ENCODE results near the gene RIPK3.
"Not testable (repeated sequence)": the region's sequence is repeated elsewhere in the genome, so short reads cannot be mapped to it uniquely, and the experiment has no call there.

The RIPK3 gene

DNA sequence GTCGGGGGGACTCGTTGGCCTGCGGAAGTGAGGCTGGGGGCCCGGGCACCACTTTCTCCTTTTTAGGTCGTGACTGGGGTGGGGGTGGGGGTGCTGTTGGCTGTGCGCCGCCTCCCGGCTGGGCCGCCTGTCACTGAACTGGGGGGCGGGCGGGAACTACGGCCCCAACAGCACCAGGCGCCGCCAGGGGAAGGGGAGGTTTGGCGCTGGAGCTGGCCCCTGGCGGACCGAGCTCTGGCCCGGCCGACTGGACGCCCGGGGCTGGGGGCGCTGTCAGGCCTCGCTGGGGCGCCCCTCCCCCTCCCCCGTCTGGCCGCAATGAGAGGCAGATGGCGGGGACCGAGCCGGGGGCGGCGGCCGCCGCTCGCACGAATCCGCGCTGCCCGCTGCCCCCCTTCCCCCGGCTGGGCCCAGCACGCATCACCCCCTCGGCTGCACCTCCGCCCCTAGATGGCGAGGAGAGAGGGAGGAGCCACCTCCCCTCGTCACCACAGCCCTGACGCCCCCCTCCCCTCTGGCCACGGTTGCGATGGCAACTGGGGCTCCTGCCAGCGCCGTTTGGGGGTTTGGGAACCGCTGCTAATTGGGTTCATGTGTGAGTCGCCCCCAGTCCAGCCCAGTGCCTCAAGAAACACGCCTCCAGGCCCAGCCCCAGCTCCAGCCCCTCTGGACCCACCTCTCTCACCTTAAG is 28.9 kb upstream of the RIPK3 start:
- DNase-seq: peak; percentile 21

DNA sequence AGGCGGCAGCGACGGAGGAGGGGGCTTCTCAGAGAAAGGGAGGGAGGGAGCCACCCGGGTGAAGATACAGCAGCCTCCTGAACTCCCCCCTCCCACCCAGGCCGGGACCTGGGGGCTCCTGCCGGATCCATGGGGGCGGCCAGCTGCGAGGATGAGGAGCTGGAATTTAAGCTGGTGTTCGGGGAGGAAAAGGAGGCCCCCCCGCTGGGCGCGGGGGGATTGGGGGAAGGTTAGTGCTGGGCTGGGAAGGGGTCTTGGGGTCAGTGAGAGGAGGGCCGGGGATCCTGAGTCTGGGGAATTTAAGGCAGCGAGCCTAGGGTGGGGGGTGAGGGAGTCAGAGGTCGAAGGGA is 28.4 kb upstream of the RIPK3 start:
- DNase-seq: no peak

DNA sequence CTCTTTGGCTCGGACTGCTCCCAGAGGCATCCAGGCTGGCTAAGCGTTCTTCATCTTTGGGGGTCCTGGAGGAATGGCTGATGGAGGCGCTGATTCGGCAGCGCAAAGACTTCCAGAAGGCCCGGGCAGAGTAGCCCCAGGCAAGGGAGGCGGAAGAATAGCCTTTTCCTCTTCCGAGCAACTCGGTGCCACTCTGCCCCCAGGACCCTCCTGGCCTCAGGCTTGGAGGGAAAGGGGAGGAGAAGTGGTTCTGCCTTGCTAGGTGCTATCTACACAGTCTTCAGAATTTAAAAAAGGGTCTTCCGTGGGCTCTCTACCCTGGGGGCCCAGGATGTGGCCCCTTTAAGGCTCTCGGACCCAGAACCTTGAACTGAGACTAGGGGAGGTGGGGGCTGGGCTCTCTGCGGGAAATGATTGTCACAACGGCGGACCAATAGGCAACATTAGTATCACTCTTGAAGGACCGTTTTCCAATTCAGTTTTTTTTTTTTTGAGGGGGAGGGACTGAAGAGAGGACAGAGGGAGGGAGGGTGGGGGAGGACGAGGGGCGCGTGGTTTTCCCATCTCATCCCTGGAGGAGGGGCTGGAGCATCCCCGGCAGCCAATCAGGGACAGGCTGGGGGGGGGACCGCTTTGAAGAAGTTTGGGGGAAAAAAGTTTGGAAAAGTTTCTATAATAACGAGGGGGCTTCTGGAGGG is 27.9 kb upstream of the RIPK3 start, which contains the start of gene NFATC4:
Gene NFATC4, plus strand, starts transcription at position 671 of the 698 bp plus-strand sequence. CDS start 157 bp downstream, outside the sequence.
- DNase-seq: no peak

DNA sequence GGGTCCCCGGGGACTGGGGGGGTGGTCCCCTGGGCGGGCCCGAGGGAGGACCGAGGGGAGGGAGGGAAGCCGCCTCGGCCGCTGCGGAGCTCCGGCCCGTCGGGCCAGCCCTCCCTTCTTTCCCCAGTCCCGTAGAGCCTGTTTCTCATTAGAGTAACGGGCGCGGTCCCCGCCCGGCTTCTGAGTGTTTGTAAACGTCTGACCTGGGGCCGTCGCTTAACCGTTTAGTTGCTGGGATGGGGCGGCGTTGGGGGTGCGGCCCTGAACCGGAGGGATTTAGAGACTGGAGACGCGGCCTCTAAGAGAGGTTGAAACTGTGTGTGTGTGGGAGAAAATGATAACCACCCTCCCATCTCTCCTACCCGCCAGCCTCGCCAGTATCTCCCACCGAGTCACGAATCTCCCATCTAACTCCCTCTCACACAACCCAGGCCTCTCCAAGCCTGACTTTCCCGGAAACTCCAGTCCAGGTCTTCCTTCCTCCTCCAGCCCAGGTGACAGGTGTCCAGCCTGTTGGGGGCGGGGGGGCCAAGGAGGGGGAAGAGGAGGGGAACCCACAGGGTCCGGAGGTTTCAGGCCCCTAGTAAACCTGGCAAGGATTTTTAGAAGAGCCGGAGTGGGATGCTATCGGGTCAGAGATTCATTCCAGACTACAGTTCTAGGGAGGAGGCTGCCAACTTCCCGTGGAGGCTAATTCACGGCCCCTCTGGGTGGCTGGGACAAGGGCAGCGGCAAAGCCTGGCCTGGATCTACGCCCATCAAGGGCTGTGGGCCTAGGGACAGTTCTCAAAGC is 27.1 kb upstream of the RIPK3 start:
- peak; percentile 4 for DNase-seq

DNA sequence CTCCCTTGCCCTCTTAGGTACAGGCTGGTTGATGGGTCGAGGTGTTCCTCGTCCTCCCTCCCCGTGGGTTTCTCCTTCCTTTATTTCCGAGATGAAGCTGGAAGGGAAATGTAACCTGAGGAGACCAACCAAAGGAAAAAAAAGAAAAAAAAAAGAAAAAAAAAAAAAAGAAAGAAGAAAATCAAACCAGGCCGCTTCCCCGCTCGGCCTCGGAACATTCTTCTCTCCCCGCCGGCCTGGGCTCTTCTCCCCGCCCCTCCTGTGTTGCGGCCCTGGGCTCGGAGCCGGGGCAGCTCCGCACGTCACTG is 26.6 kb upstream of the RIPK3 start:
- DNase-seq: no peak

DNA sequence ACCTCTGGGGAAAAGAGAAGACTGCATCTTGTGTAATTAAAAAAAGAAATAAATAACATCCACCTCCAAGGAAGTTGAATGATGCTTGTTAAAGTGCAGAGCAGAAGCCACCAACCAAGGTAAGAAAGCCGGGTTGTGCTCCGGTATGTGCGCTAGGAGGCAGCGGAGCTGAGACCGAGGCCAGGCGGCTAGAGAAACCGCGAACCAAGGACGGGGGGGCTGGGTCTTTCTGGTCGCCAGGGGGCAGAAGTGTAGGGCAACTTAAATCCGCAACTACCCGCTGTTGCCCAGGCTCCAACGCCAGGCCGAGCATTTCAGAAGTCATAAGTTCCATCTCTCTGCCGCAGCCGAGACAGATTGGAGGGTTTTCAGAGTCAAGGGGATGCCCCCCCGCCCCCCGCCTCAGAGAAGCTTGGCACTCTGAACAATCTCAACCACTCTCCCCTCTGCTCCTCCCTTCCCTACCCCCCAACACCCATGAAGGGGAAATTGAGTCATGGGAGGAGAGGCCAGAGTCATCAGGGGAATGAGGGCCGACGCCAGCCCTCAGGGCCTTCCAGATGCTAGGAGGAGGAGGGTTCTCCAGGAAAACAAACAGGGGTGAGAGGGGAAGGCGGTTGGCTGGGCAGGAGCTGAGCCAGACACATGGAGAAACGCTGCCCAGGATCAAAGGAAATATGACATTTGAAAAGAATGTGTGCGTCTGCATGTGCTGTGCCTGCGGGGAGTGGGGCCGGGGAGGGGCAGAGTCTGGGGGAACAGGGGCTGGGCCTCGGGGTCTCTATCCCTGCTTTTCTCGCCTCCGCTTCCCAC is 26.0 kb upstream of the RIPK3 start:
- DNase-seq: peak; percentile 35

DNA sequence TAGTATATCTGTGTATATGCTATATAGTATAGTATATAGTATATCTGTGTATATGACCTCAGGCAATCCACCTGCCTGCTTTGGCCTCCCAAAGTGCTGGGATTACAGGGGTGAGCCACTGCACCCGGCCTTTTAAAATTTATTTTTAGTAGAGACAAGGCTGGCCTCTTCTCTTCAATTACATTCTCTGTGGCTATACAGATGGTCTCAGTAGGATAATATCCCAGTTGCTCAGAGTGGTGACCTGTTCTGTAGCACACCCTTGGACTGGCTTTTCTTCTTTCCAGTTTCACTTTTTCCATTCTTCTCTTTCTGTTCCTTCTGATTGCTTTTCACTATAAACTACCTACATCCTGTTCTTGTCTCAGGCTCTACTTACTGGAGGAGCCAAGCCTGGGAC is 25.1 kb upstream of the RIPK3 start:
- no peak for DNase-seq

DNA sequence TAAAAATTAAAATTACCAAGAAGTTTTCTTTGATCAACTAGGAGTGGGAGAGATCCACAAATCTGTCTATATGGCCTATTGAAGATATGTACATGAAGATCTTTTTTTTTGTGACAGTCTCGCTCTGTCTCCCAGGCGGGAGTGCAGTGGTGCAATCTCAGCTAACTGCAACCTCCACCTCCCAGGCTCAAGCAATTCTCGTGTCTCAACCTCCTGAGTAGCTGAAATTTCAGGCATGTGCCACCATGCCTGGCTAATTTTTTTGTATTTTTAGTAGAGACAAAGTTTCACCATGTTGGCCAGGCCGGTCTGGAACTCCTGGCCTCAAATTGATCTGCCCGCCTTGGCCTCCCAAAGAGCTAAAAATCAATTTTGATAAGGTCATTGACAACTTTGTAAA is 23.6 kb upstream of the RIPK3 start:
- DNase-seq: no peak

DNA sequence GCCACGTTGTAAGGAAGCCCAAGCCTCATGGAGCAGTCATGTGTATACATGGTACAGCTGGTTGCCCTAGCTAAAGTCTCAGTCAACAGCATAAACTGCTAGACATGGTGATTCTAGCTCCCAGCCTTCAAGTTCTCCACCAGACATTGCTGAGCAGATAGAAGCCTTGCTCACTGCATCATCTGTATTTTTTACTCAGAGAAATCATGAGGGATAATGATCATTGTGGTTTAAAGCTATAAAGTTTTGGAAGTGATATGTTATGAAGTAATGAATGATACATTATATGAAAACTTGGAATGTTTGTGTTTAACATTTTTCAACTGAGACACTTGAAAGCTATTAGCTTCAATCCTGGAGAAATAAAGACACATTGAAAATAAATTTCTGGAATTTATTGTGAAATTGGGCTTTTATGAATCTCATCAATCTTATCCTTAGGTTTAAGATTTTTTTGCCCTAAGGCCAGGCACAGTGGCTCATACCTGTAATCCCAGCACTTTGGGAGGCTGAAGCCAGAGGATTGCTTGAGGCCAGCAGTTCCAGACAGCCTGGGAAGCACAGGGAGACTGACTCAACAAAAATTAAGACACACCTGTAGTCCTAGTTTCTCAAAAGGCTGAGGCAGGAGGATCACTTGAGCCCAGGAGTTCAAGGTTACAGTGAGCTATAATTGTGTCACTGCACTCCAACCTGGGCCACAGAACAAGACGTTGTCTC is 22.6 kb upstream of the RIPK3 start:
- DNase-seq: no peak

DNA sequence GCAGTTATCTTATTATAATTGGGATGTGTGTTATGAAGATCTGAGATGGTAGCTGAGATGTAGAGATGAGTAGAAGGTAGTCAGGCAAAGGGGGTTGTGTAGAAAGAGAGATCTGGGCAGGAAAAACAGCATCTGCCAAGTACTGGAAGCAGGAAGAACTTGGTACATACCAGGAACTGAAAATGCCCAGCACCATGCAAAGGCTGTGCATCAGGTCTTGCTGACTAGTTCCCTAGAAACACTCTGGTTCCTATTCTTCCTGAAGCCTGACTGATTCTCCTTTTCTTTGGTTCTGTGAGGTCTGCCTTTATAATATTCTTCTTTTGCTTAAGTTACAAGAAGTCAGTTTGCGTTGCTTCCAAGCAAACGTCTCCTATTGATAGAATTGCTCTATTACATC is 21.5 kb upstream of the RIPK3 start:
- no peak for DNase-seq

DNA sequence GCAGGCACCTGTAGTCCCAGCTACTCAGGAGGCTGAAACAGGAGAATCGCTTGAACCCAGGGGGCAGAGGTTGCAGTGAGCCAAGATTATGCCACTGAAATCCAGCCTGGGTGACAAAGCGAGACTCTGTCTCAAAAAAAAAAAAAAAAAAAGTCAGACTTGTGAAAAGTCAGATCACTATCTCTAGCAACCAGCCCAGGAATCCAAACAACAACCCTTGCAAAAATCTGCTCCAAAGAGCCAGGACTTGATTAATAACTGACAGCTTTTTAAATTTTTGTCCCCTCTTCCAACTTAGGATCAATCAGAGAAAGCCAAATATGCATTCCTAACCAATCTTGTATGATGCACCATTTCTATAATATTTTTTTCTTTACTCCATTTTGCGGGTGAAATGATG is 20.5 kb upstream of the RIPK3 start:
- DNase-seq: no peak

DNA sequence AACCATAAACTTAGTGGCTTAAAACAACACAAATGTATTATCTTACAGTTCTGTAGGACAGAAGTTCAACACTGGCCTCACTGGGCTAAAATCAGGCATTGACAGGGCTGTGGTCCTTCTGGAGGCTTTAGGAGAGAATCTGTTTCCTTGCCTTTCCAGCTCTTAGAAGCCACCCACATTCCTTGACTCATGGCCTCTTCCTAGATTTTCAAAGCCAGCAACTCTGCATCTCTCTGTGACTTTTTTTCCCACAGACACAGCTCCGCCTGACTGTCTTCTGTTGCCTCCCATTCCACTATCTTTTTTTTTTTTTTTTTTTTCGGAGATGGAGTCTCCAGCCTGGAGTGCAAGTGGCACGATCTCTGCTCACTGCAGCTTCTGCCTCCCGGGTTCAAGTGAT is 16.4 kb upstream of the RIPK3 start:
- DNase-seq: no peak

DNA sequence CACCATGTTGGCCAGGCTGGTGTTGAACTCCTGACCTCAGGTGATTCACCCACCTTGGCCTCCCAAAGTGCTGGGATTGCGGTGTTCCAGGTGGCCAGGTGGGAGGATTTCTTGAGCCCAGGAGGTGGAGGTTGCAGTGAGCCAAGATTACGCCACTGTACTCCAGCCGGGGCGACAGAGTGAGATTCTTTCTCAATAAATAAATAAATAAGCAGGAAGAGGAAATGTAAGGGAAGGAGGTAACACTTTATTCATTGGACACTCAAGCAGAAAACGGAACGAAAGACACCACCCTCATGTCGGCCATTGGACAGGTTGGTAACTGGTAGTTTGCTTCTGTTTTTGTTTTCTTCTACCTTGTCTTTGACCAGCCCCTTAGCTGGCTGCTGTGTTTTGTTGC is 15.2 kb upstream of the RIPK3 start:
- DNase-seq: no peak

DNA sequence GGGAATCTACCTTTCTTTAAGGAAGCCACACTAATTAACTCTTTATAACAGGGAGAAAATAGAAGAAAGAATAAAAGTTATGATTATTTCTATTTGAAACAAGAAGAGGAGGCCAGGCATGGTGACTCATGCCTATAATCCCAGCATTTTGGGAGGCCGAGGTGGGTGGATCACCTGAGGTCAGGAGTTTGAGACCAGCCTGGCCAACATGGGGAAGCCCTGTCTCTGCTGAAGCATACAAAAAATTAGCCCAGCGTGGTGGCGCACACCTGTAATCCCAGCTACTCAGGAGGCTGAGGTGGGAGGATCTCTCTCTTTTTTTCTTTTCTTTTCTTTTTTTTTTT is 14.7 kb upstream of the RIPK3 start:
- not testable (repeated sequence) for DNase-seq

DNA sequence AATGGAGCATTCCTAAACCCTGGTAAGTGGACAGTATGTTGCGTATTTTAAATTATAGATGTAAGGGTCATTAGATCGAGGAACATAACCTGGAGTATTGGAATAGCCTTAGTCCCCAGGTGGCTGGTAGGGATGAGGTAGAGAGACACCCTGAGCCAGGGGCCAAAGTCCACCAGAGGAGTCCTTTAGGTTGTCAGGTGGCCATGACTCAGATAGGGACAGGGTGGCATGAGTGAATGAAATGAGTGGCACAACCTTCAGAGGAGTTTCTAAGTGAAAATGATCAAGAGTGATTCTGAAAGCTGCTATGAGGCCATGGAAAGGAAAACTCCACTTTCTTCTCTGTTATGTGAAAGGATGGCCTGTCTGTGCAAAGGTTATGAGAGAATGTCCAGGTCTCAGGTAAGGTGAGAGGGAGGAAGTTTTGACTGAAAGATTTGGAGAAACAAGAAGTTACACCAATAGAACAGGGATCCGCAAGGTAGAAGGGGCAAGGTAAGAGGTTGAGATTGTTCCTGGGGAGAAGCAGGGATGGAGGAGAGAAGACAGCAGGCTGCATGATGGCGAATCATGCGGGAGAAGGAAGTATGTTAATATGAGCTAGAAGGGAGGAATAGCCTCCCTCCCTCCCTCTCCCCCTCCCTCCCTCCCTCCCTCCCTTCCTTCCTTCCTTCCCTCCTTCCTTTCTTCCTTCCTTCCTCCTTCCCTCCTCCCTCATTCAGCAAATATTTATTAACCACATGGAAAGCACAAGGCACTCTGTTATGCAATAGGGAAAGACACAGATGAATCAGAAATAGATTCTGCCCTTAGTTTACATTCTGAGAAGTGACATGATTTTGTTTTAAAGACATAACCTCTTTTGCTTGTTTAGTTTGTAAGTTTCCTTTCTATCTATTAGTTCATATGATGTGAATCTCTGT is 14.0 kb upstream of the RIPK3 start:
- no peak for DNase-seq

DNA sequence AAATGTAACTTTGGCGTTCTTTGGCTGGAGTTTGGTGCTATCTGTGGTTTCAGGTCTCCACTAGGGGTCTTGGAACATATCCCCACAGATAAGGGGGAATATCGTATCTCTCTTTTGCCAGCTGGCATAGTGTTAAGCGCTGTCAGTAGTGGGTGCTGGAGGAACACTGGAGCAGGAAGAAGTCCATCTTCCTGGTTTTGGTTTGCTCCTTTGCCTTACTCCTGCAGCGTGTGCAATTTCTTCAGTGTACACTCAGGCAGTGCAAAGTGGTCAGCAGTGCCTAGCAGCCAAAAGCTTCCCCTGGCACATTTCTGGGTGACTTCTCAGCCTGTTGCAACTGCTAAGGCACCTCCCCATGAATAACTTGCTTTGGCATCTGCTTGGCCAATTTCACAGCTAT is 11.7 kb upstream of the RIPK3 start:
- no peak for DNase-seq

DNA sequence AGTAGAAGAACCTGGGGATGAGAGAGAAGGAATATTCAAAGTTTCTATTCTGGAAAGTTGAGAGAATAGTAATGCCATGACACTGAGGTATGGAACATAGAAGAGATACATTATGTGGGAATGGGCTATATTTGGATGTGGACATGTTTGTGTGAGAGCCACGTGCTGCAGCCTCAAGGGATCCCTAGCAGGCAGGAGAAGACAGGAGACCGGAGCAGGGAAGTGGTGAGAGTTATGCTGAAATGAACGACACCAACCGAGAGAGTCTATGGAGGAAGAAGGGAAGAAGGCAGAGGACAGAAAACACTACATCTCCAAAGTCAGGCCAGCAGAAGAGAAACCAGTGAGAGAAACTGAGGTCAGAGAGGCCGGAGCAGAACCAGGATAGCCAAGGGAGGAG is 10.0 kb upstream of the RIPK3 start:
- DNase-seq: no peak

DNA sequence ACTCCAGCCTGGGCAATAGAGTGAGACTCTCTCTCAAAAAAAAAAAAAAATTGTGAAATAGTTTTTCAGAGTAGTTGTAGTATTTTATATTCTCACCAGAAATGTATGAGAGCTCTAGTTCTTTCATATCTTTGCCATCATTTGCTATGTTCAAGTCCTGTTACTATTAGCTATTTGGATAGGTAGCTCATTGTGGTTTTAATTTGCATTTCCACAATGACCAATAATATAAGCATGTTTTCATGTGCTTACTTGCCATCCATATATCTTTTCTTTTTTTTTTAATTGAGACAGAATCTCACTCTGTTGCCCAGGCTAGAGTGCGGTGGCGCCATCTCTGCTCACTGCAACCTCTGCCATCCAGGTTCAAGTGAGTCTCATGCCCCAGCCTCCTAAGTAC is 8.4 kb upstream of the RIPK3 start:
- no peak for DNase-seq

DNA sequence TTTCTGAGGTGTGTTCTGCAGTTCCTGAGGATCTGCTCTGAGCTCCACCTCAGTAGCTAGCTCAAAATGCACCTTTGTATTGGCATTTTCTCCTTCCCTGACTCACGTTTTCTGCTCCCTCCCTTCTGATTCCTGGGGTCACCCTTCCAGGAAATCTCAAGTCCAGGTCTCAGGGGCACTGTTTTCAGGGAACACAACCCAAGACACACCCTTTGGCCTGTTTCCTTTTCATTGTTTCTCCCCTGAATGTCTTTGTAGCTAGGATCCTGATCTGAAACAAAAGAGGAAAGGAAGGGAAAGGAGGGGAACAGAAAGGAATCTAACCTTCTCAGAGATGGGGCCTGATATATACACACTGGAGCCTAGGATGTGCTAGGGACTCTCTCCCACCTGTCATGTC is 7.3 kb upstream of the RIPK3 start:
- no peak for DNase-seq

DNA sequence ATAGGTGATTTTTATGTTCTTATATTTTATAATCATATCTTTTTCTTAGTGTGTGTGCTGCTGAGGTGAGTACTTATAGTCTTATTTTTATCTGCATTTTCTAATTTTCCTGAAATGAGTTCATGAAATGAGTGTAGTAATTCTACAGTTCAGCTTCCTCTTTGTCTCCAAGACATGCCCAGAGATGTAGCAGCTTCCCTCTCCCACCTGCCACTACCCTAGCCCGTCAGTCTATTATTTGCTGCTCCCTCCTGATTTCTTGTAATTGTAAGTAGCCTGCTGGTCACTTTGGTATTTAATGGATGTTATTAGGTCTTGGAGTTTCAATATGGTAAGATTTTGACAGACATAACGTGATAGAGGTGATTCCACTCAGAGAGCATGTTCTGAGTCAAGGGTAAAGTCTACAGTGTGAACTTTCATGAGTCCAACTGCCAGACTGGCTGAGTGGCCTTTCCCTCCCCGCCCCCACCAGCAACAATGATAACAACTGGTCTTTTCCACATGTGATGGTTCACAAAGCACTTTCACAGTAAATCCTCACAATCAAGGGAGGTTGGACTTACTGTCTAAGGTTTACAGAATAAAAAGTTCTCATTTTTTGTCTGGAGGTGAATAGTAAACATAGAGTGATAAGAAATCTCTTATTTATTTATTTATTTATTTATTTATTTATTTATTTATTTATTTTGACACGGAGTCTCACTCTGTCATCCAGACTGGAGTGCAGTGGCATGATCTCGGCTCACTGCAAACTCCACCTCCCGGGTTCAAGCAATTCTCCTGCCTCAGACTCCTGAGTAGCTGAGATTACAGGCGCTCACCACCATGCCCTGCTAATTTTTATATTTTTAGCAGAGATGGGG is 4.2 kb upstream of the RIPK3 start:
- DNase-seq: no peak

DNA sequence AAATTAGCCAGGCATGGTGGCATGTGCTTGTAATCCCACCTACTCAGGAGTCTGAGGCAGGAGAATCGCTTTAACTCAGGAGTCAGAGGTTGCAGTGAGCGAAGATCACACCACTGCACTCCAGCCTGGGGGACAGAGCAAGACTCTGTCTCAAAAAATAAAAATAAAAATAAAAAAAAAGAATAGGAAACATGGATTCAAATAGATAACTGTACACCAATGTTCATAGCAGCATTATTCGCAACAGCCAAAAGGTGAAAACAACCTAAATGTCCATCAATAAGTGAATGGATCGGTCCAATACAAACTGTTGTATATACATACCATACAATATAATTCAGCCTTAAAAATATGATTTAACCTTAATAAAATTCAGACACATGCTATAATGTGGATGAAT is 3.1 kb upstream of the RIPK3 start:
- no peak for DNase-seq

Measured in stimulated activated naive CD4-positive, alpha-beta T cell treated with Interleukin-2 at 50 U/mL for 16 hours (primary cell).